Small intestine (tissue), 7 donors: ENCODE measurements around the gene RBM43. TPM values are rescaled to one million over a fixed set of nuclear protein-coding genes. Genes with fewer than 3 reads are reported as not detected.
A peak's percentile ranks its signal among the peaks of the same experiment; 100 is the strongest.
"Not testable (repeated sequence)": the region's sequence is repeated elsewhere in the genome, so short reads cannot be mapped to it uniquely, and the experiment has no call there.

Source experiments
- DNase-seq, 2 donors: peaks; one replicate each; pipeline versions ENCODE4 v3.0.0 to v3.0.0-alpha.2; 2013
- FAIRE-seq: peaks from 2 replicates; lab custom pipeline; 2012; peaks lifted over from hg19 to GRCh38; lab: Jason Lieb, UNC
- H3K27ac ChIP-seq, 3 donors: one replicate each; pipeline ENCODE4 v1.5.1; 2013; ENCODE audit warnings: low read length in 2 of 3, mild to moderate bottlenecking in 2 of 3, control low read depth in 1 of 3, inconsistent platforms in 1 of 3, low read depth in 1 of 3, moderate library complexity in 1 of 3
- H3K27me3 ChIP-seq, 3 donors: one replicate each; pipeline ENCODE4 v1.6.1; 2013; ENCODE audit warnings: low read length in 3 of 3, inconsistent platforms in 1 of 3; ENCODE audit not compliant: control insufficient read depth in 3 of 3, insufficient read depth in 3 of 3
- H3K36me3 ChIP-seq, 3 donors: one replicate each; pipeline ENCODE4 v1.6.1; 2013; ENCODE audit warnings: low read length in 3 of 3, inconsistent platforms in 1 of 3, low read depth in 1 of 3, mild to moderate bottlenecking in 1 of 3, moderate library complexity in 1 of 3; ENCODE audit not compliant: control insufficient read depth in 3 of 3, insufficient read depth in 2 of 3
- H3K4me1 ChIP-seq, 3 donors: one replicate each; pipeline ENCODE4 v1.6.1; 2013; ENCODE audit warnings: low read length in 2 of 3, inconsistent platforms in 1 of 3, low read depth in 1 of 3, mild to moderate bottlenecking in 1 of 3, moderate library complexity in 1 of 3; ENCODE audit not compliant: control insufficient read depth in 3 of 3, insufficient read depth in 2 of 3
- H3K4me3 ChIP-seq, 3 donors: one replicate each; pipeline ENCODE4 v1.5.1; 2013; ENCODE audit warnings: low read length in 3 of 3, control low read depth in 1 of 3, inconsistent platforms in 1 of 3, low read depth in 1 of 3, mild to moderate bottlenecking in 1 of 3, moderate library complexity in 1 of 3
- H3K9me3 ChIP-seq, 2 donors: one replicate each; pipeline ENCODE4 v1.6.1; 2013; ENCODE audit warnings: low read depth in 1 of 2, low read length in 1 of 2; ENCODE audit not compliant: control insufficient read depth in 2 of 2, insufficient read depth in 1 of 2
- WGBS, 3 donors: extraction: QIAGEN DNeasy Blood & Tissue Kit; methylation state at CpG; one replicate each; pipeline ENCODE4 v1.1.7; 2013; 5-methylcytosine and 5-hydroxymethylcytosine counted together
- polyA plus RNA-seq, 4 donors: library from polyadenylated mRNA; stranded (reverse) in 3 of 4; unstranded in 1 of 4; fragments of 200-250 nt in 3 of 4; fragments of 120-200 nt in 1 of 4; gene quantifications; one replicate each; pipeline versions ENCODE4 v1.2.1 to v1.2.3, GENCODE V29; 2013
- donor health status: healthy with polysubstance abuse.
- donor health status: control.
- donor health status: control.
- donor health status: Bipolar disorder and iron deficiency.
- donor health status: healthy.

RBM43 gene
- polyA plus RNA-seq, 4 donors = 0.81 to 4.0 (median 2.2) TPM

- Histone ChIP-seq H3K27me3 (no peaks in the 10 kb centered on the region), H3K4me1 (no peaks in the 10 kb centered on the region), H3K9me3 (peaks cover 0 to 16% of the 10 kb centered on the region in 2 donors), H3K27ac (no peak overlapping the region), H3K36me3 (peaks cover 0 to 10% (median 2%) of the 10 kb centered on the region in 3 donors), H3K4me3 (no peak overlapping the region)
- DNase-seq (no peak), FAIRE-seq (no peak)
- 70 to 87% (median 78%) methylated on average over 1 of the region's 1 CpG for WGBS, 3 donors
Observed at GRCh38 chr2:151246152-151246551, 15.5 kb downstream of the RBM43 start.

DNA sequence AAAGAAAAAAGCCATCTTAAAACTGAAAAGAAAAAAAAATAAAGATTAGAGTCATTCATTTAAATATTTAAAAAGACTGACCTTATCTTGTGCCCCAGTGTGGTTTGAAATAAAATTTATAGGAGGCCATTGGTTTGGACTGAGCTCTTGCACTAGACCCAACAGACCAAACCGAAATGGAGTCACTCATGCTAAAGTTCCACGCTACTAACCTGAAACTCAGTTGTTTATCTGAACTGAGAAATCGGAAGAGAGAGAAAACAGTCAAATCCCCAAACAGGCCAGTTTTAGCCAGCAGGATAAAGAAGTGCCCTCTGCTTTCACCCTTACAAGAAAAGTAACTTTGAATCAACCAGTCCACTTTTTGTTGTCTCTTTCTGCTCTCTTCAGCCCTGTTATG is 18.2 kb downstream of the RBM43 start:
- FAIRE-seq (no peak), DNase-seq (no peak)
- H3K9me3 ChIP-seq = peaks cover 0 to 6% of the 10 kb centered on the region in 2 donors
- no peak overlapping the region for H3K27ac ChIP-seq
- 93 to 95% (median 95%) methylated on average over 3 of the region's 3 CpGs for WGBS, 3 donors
- H3K27me3 ChIP-seq = no peaks in the 10 kb centered on the region
- no peak overlapping the region for H3K4me3 ChIP-seq
- H3K36me3 ChIP-seq = no peaks in the 10 kb centered on the region
- H3K4me1 ChIP-seq = no peaks in the 10 kb centered on the region

GRCh38 chr2:151241224-151241623 is 20.4 kb downstream of the RBM43 start:
- no peak for FAIRE-seq
- Histone ChIP-seq H3K4me1 (no peaks in the 10 kb centered on the region), H3K36me3 (no peaks in the 10 kb centered on the region), H3K27me3 (no peaks in the 10 kb centered on the region), H3K9me3 (no peaks in the 10 kb centered on the region), H3K4me3 (no peak overlapping the region), H3K27ac (no peak overlapping the region)
- no peak for DNase-seq
- 67 to 82% (median 75%) methylated on average over 3 of the region's 3 CpGs for WGBS, 3 donors

- DNase-seq (no peak), FAIRE-seq (no peak)
- H3K4me3 ChIP-seq = no peak overlapping the region
- 10 to 27% (median 24%) methylated on average over 1 of the region's 1 CpG for WGBS, 3 donors
- no peaks in the 10 kb centered on the region for H3K9me3 ChIP-seq
- no peaks in the 10 kb centered on the region for H3K36me3 ChIP-seq
- H3K27ac ChIP-seq = no peak overlapping the region
- no peaks in the 10 kb centered on the region for H3K27me3 ChIP-seq
- no peaks in the 10 kb centered on the region for H3K4me1 ChIP-seq
Observed at GRCh38 chr2:151240433-151240832, 21.2 kb downstream of the RBM43 start.

DNA sequence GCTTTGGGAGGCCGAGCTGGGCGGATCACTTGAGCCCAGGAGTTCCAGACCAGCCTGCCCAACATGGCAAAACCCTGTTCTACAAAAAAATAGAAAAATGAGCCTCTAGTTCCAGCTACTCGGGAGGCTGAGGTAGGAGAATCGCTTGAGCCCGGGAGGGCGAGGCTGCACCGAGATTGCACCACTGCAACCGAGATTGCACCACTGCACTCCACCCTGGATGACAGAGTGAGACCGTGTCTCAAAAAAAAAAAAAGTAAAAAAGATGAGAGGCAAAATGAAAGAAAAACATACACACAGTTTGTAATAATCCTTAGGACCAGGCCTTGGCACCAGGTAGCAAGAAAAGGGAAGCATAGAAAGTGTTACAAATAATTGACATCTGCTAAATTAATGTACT is 22.0 kb downstream of the RBM43 start:
- Histone ChIP-seq H3K27me3 (no peaks in the 10 kb centered on the region), H3K9me3 (no peaks in the 10 kb centered on the region), H3K4me1 (no peaks in the 10 kb centered on the region), H3K4me3 (no peak overlapping the region), H3K36me3 (no peaks in the 10 kb centered on the region), H3K27ac (no peak overlapping the region)
- 61 to 88% (median 74%) methylated on average over 9 of the region's 9 CpGs for WGBS, 3 donors
- DNase-seq = no peak
- FAIRE-seq = no peak

DNA sequence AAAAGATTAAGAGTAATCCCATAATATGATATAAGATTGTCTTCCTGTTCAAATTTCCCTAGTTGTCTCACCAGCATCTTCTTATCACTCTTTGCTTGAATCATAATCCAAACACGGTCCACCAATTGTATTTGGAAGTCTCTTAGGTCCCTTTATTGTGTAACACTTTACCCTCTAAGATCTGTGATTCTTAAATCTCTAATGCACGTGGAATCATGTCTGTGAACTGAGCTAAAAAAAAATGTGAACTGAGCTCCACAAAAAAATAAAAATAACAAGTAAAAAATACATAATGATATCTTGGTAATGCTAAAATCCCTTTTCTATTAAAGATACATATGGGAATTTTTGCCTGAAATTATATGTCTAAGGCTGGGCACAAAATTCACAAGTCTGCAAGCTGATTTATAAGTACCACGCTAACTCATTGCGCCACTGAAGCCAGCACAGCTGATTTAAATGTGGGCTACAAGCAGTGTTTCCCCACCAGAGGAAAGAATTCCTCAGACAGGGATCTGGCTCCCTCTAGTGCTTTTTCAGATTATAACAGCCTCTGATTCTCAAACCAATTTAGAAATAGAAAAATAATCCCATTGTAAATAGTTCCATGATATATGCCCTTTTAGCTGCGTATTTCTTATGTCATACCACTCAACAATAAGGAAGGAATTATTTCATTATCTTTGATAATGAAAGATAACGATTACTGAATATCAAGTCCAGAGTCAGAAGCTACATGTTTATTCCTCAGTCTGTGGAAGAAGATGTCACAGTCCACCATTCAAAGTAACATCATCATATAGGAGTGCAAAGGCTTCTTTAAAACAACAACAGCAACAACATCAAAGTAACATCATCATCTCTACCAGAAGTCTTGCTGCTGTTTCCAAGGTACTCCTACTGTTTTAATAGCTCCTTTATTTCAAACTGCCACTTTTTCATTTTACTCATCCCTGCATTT is 22.9 kb downstream of the RBM43 start:
- Histone ChIP-seq H3K36me3 (no peaks in the 10 kb centered on the region), H3K4me1 (no peaks in the 10 kb centered on the region), H3K9me3 (no peaks in the 10 kb centered on the region), H3K4me3 (no peak overlapping the region), H3K27me3 (no peaks in the 10 kb centered on the region), H3K27ac (no peak overlapping the region)
- WGBS, 3 donors = 8 to 18% (median 15%) methylated on average over 6 of the region's 6 CpGs
- DNase-seq (peak; percentile 42 to 61), FAIRE-seq (no peak)

DNA sequence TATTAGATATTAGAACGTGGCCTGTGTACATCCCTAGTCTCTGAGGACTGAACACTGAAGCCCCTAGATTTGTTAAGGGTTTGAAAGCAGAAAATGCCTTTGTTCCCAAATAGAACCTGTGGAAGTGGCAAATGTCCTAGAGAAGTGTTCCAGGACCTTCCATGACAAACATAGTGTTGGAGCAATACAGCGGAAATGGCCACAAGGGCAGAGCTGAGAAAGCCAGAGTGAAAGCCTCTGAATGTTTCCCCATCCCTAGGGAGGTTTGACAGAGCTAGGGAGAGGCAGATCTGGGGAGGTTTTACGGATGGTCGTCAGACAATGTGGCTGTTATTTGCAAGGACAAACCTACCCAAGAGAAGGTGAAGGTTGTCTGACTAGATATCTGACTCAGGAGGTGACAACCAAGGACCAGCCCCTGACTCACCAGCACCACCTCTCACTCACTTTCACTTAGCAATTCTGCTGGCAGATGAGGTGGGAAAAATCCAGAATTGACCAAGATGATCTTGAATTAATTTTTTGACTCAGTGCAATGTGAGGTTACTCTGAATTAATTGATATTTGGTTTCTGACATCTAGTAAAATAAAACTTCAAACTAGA is 24.1 kb downstream of the RBM43 start:
- Histone ChIP-seq H3K4me1 (no peaks in the 10 kb centered on the region), H3K27ac (no peak overlapping the region), H3K9me3 (no peaks in the 10 kb centered on the region), H3K4me3 (no peak overlapping the region), H3K27me3 (no peaks in the 10 kb centered on the region), H3K36me3 (no peaks in the 10 kb centered on the region)
- FAIRE-seq (no peak), DNase-seq (no peak)
- 59 to 69% (median 60%) methylated on average over 4 of the region's 4 CpGs for WGBS, 3 donors

GRCh38 chr2:151233760-151234159 is 27.9 kb downstream of the RBM43 start:
- H3K36me3 ChIP-seq, FAIRE-seq, H3K4me3 ChIP-seq, H3K27ac ChIP-seq, H3K9me3 ChIP-seq, H3K4me1 ChIP-seq, H3K27me3 ChIP-seq, DNase-seq: not testable (repeated sequence)
- WGBS, 3 donors = 88 to 96% (median 90%) methylated on average over 3 of the region's 3 CpGs
